ENCODE results near the gene WDR31. TPM values are rescaled to one million over a fixed set of nuclear protein-coding genes. Genes with fewer than 3 reads are reported as not detected.

WDR31 gene
- total and polyA plus RNA-seq, 2 of the 4 experiments (the other 2 are of a cell fraction) = 0.29 to 0.36 TPM

DNA sequence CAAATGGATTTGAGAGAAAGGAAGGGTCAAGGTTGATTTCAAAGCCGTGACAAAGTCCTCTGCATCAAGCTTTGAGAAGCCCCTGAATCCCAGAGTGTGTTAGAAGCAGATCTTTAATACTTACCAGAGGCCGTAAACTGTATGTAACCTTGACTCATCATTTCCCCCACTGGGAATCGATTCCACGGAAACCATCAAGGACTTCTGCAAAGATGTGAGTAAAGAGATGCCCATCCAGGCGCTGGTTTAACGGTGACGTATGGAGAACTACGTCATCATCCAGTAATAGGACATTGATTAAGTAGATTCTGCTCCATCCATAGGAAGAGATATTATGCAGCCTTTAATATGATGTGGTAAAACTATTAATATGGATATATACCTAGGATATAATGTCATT lies 38.5 kb downstream of the WDR31 start:
- Histone ChIP-seq H3K27ac (ENCODE audit: insufficient read depth, low read length) (no peak overlapping the region), H3K18ac (ENCODE audit: low read depth, low read length) (no peak overlapping the region), H4K5ac (ENCODE audit: low read depth, low read length) (no peak overlapping the region), H2AFZ (replicated peaks; ENCODE audit: low read length, poor library complexity) (no peak overlapping the region), H3K4me3 (ENCODE audit: insufficient read depth, low read depth, low read length) (no peak overlapping the region), H3K9me3 (ENCODE audit: control insufficient read depth, insufficient read depth, low read length) (no peaks in the 10 kb centered on the region), H2BK20ac (ENCODE audit: low read depth, low read length) (no peak overlapping the region), H3K14ac (replicated peaks; ENCODE audit: low read depth, low read length) (no peak overlapping the region), H3K36me3 (ENCODE audit: control insufficient read depth, insufficient read depth, low read length) (no peaks in the 10 kb centered on the region), H3K23ac (ENCODE audit: low read depth, low read length) (no peak overlapping the region), H4K8ac (ENCODE audit: low read depth in 2 of 2, low read length in 2 of 2) (no peak overlapping the region), H4K20me1 (ENCODE audit: insufficient read depth, low read length) (no peaks in the 10 kb centered on the region), H2AK9ac (replicated peaks; ENCODE audit: low read depth, low read length, poor library complexity) (no peak overlapping the region), H3K9ac (ENCODE audit: low read depth, low read length) (no peak overlapping the region), H3K56ac (ENCODE audit: extremely low read depth, insufficient read depth, low read length) (no peak overlapping the region), H2BK5ac (ENCODE audit: low read depth, low read length, poor library complexity, severe bottlenecking) (no peak overlapping the region), H3K9me1 (ENCODE audit: insufficient read depth, low read length) (no peaks in the 10 kb centered on the region), H2BK120ac (ENCODE audit: low read depth, low read length) (no peak overlapping the region), H3K79me1 (ENCODE audit: low read depth in 1 of 2, low read length in 2 of 2) (no peaks in the 10 kb centered on the region), H4K91ac (ENCODE audit: insufficient read depth, low read depth, low read length) (no peak overlapping the region), H2BK15ac (ENCODE audit: low read depth, low read length) (no peak overlapping the region), H3K4me1 (ENCODE audit: control insufficient read depth, insufficient read depth, low read length) (no peaks in the 10 kb centered on the region), H3K4me2 (ENCODE audit: low read depth, low read length) (no peak overlapping the region), H3K4ac (ENCODE audit: low read depth, low read length) (no peak overlapping the region), H3K27me3 (ENCODE audit: control insufficient read depth, insufficient read depth, low read length) (peaks cover 35% of the 10 kb centered on the region), H2AK5ac (ENCODE audit: low read depth, low read length) (no peak overlapping the region)
- intact Hi-C loops (cut with micrococcal nuclease) (no loop called here), in situ Hi-C loops (cut with MboI; ENCODE audit: low sequenced_read_pairs) (loop anchor here (10.0 kb wide), 1 partner anchor 353 kb away; no protein-coding TSS in a partner anchor), dilution Hi-C loops (cut with HindIII; ENCODE audit: low sequenced_read_pairs, unreplicated experiment) (no loop called here)
- WGBS, 2 experiments (ENCODE audit: extremely low coverage in 2 of 2, insufficient read length in 1 of 2) = 60% methylated on average over 1 of the region's 8 CpGs; no CpG with 5 or more reads in 1 of the 2 experiments
- BruUV-seq (replicated peaks) = no TSS peak
- no peak for DNase-seq
- ChIA-PET CTCF (no interaction called here), POLR2A (ENCODE audit: unreplicated experiment) (no interaction called here)
- TF ChIP-seq MAFK (IDR thresholded peaks at IDR 0.05; ENCODE audit: low read depth, low read length) (no peak), CHD1 (IDR thresholded peaks at IDR 0.05; ENCODE audit: low read depth, low read length) (no peak), MAZ (IDR thresholded peaks at IDR 0.05; ENCODE audit: borderline replicate concordance, low read depth, low read length) (no peak), RFX5 (IDR thresholded peaks at IDR 0.05; ENCODE audit: low read depth, low read length) (no peak), RAD21 (IDR thresholded peaks at IDR 0.05; ENCODE audit: low read length) (no peak), SMC3 (IDR thresholded peaks at IDR 0.05; ENCODE audit: low read depth, low read length) (no peak), POLR2A (IDR thresholded peaks at IDR 0.05; ENCODE audit: low read depth, low read length) (no peak), MXI1 (IDR thresholded peaks at IDR 0.05; ENCODE audit: borderline replicate concordance, low read depth, low read length) (no peak)
- TF ChIP-seq, protein P1, sequence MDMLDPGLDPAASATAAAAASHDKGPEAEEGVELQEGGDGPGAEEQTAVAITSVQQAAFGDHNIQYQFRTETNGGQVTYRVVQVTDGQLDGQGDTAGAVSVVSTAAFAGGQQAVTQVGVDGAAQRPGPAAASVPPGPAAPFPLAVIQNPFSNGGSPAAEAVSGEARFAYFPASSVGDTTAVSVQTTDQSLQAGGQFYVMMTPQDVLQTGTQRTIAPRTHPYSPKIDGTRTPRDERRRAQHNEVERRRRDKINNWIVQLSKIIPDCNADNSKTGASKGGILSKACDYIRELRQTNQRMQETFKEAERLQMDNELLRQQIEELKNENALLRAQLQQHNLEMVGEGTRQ (IDR thresholded peaks at IDR 0.05; ENCODE audit: low read depth, low read length) = no peak
- TF ChIP-seq, protein P2, sequence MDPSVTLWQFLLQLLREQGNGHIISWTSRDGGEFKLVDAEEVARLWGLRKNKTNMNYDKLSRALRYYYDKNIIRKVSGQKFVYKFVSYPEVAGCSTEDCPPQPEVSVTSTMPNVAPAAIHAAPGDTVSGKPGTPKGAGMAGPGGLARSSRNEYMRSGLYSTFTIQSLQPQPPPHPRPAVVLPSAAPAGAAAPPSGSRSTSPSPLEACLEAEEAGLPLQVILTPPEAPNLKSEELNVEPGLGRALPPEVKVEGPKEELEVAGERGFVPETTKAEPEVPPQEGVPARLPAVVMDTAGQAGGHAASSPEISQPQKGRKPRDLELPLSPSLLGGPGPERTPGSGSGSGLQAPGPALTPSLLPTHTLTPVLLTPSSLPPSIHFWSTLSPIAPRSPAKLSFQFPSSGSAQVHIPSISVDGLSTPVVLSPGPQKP (IDR thresholded peaks at IDR 0.05; ENCODE audit: borderline replicate concordance, low read depth, low read length) = no peak
- TF ChIP-seq, protein P3, sequence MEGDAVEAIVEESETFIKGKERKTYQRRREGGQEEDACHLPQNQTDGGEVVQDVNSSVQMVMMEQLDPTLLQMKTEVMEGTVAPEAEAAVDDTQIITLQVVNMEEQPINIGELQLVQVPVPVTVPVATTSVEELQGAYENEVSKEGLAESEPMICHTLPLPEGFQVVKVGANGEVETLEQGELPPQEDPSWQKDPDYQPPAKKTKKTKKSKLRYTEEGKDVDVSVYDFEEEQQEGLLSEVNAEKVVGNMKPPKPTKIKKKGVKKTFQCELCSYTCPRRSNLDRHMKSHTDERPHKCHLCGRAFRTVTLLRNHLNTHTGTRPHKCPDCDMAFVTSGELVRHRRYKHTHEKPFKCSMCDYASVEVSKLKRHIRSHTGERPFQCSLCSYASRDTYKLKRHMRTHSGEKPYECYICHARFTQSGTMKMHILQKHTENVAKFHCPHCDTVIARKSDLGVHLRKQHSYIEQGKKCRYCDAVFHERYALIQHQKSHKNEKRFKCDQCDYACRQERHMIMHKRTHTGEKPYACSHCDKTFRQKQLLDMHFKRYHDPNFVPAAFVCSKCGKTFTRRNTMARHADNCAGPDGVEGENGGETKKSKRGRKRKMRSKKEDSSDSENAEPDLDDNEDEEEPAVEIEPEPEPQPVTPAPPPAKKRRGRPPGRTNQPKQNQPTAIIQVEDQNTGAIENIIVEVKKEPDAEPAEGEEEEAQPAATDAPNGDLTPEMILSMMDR (conservative IDR thresholded peaks at IDR 0.05; ENCODE audit: low read depth, low read length) = no peak
- ATAC-seq (ENCODE audit: low read depth) = no peak

Measured in IMR-90 (cell line).